BJ (cell line): Measurements from ENCODE around the gene ELOVL2. TPM values are rescaled to one million over a fixed set of nuclear protein-coding genes. Genes with fewer than 3 reads are reported as not detected.

Experiments
- CTCF ChIA-PET: fragments of 350-600 bp; formaldehyde crosslinking; extraction: SDS; loops from one replicate; lab custom pipeline; 2021; ENCODE audit warnings: antibody characterized with exemption, inconsistent platforms; lab: Yijun Ruan, JAX
- POLR2A ChIA-PET: fragments of 300-600 bp; sonication (Branson Sonifier 250); formaldehyde crosslinking; extraction: SDS; loops from one replicate; lab custom pipeline; 2021; ENCODE audit warnings: antibody characterized with exemption; lab: Charles Lee
- DNase-seq: peaks from one replicate; pipeline ENCODE4 v3.0.0-alpha.2; 2011; ENCODE audit warnings: low read depth
- H3K27me3 ChIP-seq: 2 replicates; pipeline ENCODE4 v1.6.0; 2011; ENCODE audit warnings: low read length; ENCODE audit not compliant: control insufficient read depth, insufficient read depth
- H3K36me3 ChIP-seq: 2 replicates; pipeline ENCODE4 v1.5.1; 2011; ENCODE audit warnings: low read length; ENCODE audit not compliant: control insufficient read depth, insufficient read depth
- H3K4me3 ChIP-seq: 2 replicates; pipeline ENCODE4 v1.5.1; 2011; ENCODE audit warnings: low read depth, mild to moderate bottlenecking, control low read depth, low read length
- CTCF ChIP-seq: IDR thresholded peaks from 2 replicates; pipeline ENCODE4 v1.5.1; 2011; ENCODE audit warnings: low read depth, mild to moderate bottlenecking, control low read depth, inconsistent platforms, low read length, moderate library complexity; ENCODE audit not compliant: insufficient read depth
- polyA plus RNA-seq: library from polyadenylated mRNA; depleted of rRNA; stranded (reverse); fragments of >200 nt; gene quantifications from 2 replicates; pipeline ENCODE4 v1.2.3, GENCODE V29; 2011

ELOVL2 gene
- polyA plus RNA-seq, 1 experiment: 0.17 TPM

DNA sequence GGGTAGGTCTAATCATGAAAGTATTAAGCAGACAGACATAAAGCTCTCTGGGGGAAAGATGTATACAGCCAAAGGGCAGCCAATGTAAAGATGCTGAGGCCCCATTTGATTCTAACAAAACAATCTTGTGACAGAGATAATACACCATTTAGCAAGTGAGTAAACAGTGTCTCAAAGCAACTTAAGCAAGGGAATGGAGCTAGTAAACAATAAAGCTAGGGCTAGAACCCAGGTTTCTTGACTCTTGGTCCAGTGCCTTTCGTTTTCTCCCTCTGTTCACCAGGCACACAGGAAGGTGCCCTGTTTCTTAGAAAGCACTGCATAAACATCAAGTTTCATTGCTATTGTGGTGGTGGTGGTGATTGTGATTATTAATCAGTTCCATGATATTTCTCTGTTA lies 5.1 kb downstream of the ELOVL2 start:
- no peak for TF ChIP-seq CTCF
- Histone ChIP-seq H3K4me3 (no peak overlapping the region), H3K27me3 (peaks cover 11% of the 10 kb centered on the region), H3K36me3 (no peaks in the 10 kb centered on the region)
- ChIA-PET CTCF (interaction anchor here (0.8 to 2.2 kb wide), 4 partner anchors 12 to 575 kb away, joined by 4 to 6 read pairs (median 6); no protein-coding TSS in a partner anchor), POLR2A (no interaction called here)
- DNase-seq: no peak

DNA sequence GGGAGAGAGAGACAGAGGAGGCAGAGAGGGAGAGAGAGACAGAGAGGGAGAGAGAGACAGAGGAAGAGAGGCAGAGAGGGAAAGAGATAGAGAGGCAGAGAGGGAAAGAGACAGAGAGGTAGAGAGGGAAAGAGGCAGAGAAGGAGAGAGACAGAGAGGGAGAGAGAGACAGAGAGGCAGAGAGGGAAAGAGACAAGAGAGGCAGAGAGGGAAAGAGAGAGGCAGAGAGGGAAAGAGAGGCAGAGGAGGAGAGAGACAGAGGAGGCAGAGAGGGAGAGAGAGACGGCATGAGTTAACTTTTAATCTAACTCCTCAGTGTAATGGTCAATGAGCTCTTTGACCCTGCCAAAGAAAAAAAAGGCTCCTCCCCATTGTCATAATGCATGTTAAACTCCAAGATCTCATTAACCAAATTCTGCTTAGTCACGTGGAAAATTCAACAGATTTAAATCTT lies 7.1 kb downstream of the ELOVL2 start:
- Histone ChIP-seq H3K36me3 (no peaks in the 10 kb centered on the region), H3K27me3 (peaks cover 2% of the 10 kb centered on the region), H3K4me3 (no peak overlapping the region)
- ChIA-PET CTCF (interaction anchor here (1.0 kb wide), 1 partner anchor 9 kb away, joined by 3 read pairs; no protein-coding TSS in a partner anchor), POLR2A (no interaction called here)
- no peak for TF ChIP-seq CTCF
- no peak for DNase-seq

DNA sequence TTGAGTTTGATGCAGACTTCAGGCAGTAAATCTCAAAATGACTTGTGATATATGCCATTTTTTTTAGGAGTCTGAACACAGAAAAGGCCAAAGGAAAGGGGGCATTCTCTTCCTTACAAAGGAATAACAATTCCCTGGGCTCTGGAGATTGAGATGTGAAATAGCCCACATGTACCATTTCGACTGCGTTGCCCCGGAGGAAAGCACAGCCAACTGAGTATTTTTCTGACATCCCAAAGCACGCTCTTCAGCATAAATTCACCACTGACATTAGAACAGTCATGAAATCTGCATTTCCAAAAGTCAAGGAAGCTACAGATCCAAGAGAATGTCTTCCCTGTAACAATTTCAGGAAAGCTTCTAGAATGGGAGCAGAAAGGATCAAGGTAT lies 7.8 kb downstream of the ELOVL2 start:
- H3K4me3 ChIP-seq: no peak overlapping the region
- H3K27me3 ChIP-seq: no peaks in the 10 kb centered on the region; the same call in 1 of the 2 replicates
- ChIA-PET CTCF (no interaction called here), POLR2A (no interaction called here)
- TF ChIP-seq CTCF: no peak
- no peak for DNase-seq
- H3K36me3 ChIP-seq: no peaks in the 10 kb centered on the region

DNA sequence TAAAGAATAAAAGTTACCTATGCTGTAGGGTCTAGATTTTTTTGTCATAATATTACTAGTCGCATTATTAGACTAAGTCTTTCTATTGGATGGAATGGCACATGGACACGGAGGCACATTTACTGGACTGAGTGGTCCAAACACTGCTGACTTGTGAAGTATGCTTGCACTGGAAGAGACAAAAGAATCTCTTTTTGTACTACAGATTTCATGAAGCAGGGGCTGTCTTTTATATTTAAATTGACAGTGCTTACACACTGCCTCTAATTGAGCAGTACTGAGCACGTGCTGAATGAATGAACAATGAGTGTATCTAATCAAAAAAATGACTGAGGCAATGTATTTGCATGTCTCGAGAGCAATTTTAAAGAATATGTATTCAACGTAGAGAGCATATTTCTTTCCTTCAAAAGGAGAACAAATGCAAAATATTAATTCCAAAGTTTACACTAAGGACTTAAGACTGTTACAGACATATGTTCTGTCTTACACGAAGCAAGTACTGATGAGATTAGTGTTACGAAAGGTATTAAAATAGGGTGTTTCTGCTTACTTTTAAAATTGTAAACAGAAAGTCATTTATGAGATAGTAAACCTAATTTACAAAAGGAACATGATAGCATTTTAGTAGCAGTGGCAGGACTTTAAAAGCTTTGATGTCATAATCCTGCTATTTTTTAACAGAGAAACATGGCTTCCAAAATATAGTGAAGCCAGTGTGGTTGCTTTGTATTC lies 8.3 kb downstream of the ELOVL2 start:
- no peak for TF ChIP-seq CTCF
- Histone ChIP-seq H3K27me3 (no peaks in the 10 kb centered on the region; the same call in 1 of the 2 replicates), H3K4me3 (no peak overlapping the region), H3K36me3 (no peaks in the 10 kb centered on the region)
- CTCF ChIA-PET: no interaction called here
- no peak for DNase-seq
- POLR2A ChIA-PET: no interaction called here

GRCh38 chr6:11033825-11034224 lies 10.3 kb downstream of the ELOVL2 start:
- POLR2A ChIA-PET: interaction anchor here (0.5 kb wide), 1 partner anchor 30 kb away, joined by 5 read pairs; no protein-coding TSS in a partner anchor
- Histone ChIP-seq H3K4me3 (no peak overlapping the region), H3K36me3 (no peaks in the 10 kb centered on the region), H3K27me3 (no peaks in the 10 kb centered on the region)
- DNase-seq: peak; percentile 50
- CTCF ChIA-PET: interaction anchor here (0.8 to 1.9 kb wide), 4 partner anchors 12 to 555 kb away, joined by 3 to 4 read pairs (median 3); no protein-coding TSS in a partner anchor
- TF ChIP-seq CTCF: no peak
